ENCODE measurements around the gene SRSF2.

GRCh38 chr17:76689859-76690258, 47.3 kb downstream of the SRSF2 start:
- TF ChIP-seq EZH2 (IDR thresholded peaks at IDR 0.05; ENCODE audit: borderline replicate concordance, low read depth, low read length, severe bottlenecking) = no peak
- TF ChIP-seq CTCF (IDR thresholded peaks at IDR 0.05; ENCODE audit: borderline replicate concordance, extremely low read depth, low read length, poor library complexity, severe bottlenecking) = no peak

Measured in DND-41 (cell line).